HL-60/S4 (cell line): Measurements from ENCODE around the gene IFNK.

Source experiments
- in situ Hi-C: fragments of 300-500 bp; cut with MboI; formaldehyde crosslinking; loops from 2 replicates; pipeline ENCODE4 v1.14.3; 2022; ENCODE audit warnings: low sequenced_read_pairs

The IFNK gene

GRCh38 chr9:27569406-27569805 is 45.3 kb downstream of the IFNK start:
- in situ Hi-C loops: no loop called here

GRCh38 chr9:27571011-27571410 is 46.9 kb downstream of the IFNK start:
- in situ Hi-C loops: no loop called here

- in situ Hi-C loops: no loop called here
Observed at GRCh38 chr9:27572061-27572460, 48.0 kb downstream of the IFNK start.

- in situ Hi-C loops: no loop called here
Observed at GRCh38 chr9:27572566-27572917, 48.5 kb downstream of the IFNK start.

- in situ Hi-C loops: no loop called here
Observed at GRCh38 chr9:27572918-27573633, 49.0 kb downstream of the IFNK start, which contains the start of gene C9orf72. C9orf72 (minus strand) TSS chr9:27573481; CDS start chr9:27567120, 6,361 bp downstream.

- in situ Hi-C loops: no loop called here
Observed at GRCh38 chr9:27573634-27574590, 49.8 kb downstream of the IFNK start.
